Neural progenitor cell (in vitro differentiated cells): Measurements from ENCODE around the gene OLFML2A. TPM values are rescaled to one million over a fixed set of nuclear protein-coding genes. Genes with fewer than 3 reads are reported as not detected.

ENCODE experiments used
- DNase-seq: peaks from one replicate; pipeline ENCODE4 v3.0.0-alpha.2; 2016; ENCODE audit warnings: low spot score
- H2AFZ ChIP-seq: fragments of 200-600 bp; sonication (generic); replicated peaks from 2 replicates; pipeline ENCODE4 v1.6.1; 2016; ENCODE audit warnings: antibody characterized with exemption
- H3F3A ChIP-seq: fragments of 200-600 bp; sonication (generic); 2 replicates; pipeline ENCODE4 v1.6.1; 2016; ENCODE audit warnings: antibody characterized with exemption, low read depth
- H3K27ac ChIP-seq: fragments of 200-600 bp; sonication (generic); 2 replicates; pipeline ENCODE4 v1.5.1; 2016; ENCODE audit warnings: mild to moderate bottlenecking
- H3K27me3 ChIP-seq: fragments of 200-600 bp; sonication (generic); 2 replicates; pipeline ENCODE4 v1.6.1; 2016; ENCODE audit warnings: mild to moderate bottlenecking, moderate library complexity
- H3K36me3 ChIP-seq: fragments of 200-600 bp; sonication (generic); 2 replicates; pipeline ENCODE4 v1.5.1; 2016
- H3K4me1 ChIP-seq: fragments of 200-600 bp; sonication (generic); 2 replicates; pipeline ENCODE4 v1.6.1; 2016; ENCODE audit warnings: mixed run types
- H3K4me2 ChIP-seq: fragments of 200-600 bp; sonication (generic); 2 replicates; pipeline ENCODE4 v1.6.1; 2016
- H3K4me3 ChIP-seq: fragments of 200-600 bp; sonication (generic); 2 replicates; pipeline ENCODE4 v1.5.1; 2016
- H3K79me2 ChIP-seq: fragments of 200-600 bp; sonication (generic); 2 replicates; pipeline ENCODE4 v1.6.1; 2016; ENCODE audit warnings: low read depth
- H3K9ac ChIP-seq: fragments of 200-600 bp; sonication (generic); 2 replicates; pipeline ENCODE4 v1.6.1; 2016
- H3K9me3 ChIP-seq: fragments of 200-600 bp; sonication (generic); 2 replicates; pipeline ENCODE4 v1.5.1; 2016; ENCODE audit warnings: low read depth
- H4K20me1 ChIP-seq: fragments of 200-600 bp; sonication (generic); 2 replicates; pipeline ENCODE4 v1.6.1; 2016; ENCODE audit warnings: low read depth
- H3K27ac Mint-ChIP-seq: 3 replicates; pipeline ENCODE4 v1.8.0; 2021; ENCODE audit warnings: mixed read lengths
- H3K27me3 Mint-ChIP-seq: 2 replicates; pipeline ENCODE4 v1.8.0; 2022; ENCODE audit warnings: low read depth, mild to moderate bottlenecking, inconsistent platforms, moderate library complexity, mixed read lengths; ENCODE audit not compliant: insufficient read depth
- H3K36me3 Mint-ChIP-seq: 3 replicates; pipeline ENCODE4 v1.8.0; 2021; ENCODE audit warnings: mixed read lengths
- H3K4me1 Mint-ChIP-seq: 3 replicates; pipeline ENCODE4 v1.8.0; 2021; ENCODE audit warnings: mixed read lengths
- H3K4me3 Mint-ChIP-seq: 3 replicates; pipeline ENCODE4 v1.8.0; 2021; ENCODE audit warnings: mild to moderate bottlenecking, moderate library complexity, mixed read lengths
- H3K9me3 Mint-ChIP-seq: 3 replicates; pipeline ENCODE4 v1.8.0; 2020; ENCODE audit warnings: mixed read lengths
- EZH2 ChIP-seq: fragments of 200-600 bp; sonication (generic); IDR thresholded peaks from 2 replicates; pipeline ENCODE4 v1.6.1; 2017; ENCODE audit warnings: antibody characterized with exemption, mild to moderate bottlenecking, moderate library complexity
- EZH2phosphoT487 ChIP-seq: fragments of 200-600 bp; sonication (generic); IDR thresholded peaks from 2 replicates; pipeline ENCODE4 v1.6.1; 2017; ENCODE audit warnings: antibody characterized with exemption
- total RNA-seq: library from RNA; depleted of rRNA; stranded (reverse); fragments of >200 nt; gene quantifications from 2 replicates; pipeline ENCODE4 v1.2.3, GENCODE V29; 2015; ENCODE audit warnings: low replicate concordance
- TF ChIP-seq, protein P1 (sequence below): fragments of 200-600 bp; sonication (generic); IDR thresholded peaks from 2 replicates; pipeline ENCODE4 v1.5.1; 2017; ENCODE audit warnings: antibody characterized with exemption, mild to moderate bottlenecking

The OLFML2A gene
- total RNA-seq, 1 donor from 2014 or later: 3.1 TPM

DNA sequence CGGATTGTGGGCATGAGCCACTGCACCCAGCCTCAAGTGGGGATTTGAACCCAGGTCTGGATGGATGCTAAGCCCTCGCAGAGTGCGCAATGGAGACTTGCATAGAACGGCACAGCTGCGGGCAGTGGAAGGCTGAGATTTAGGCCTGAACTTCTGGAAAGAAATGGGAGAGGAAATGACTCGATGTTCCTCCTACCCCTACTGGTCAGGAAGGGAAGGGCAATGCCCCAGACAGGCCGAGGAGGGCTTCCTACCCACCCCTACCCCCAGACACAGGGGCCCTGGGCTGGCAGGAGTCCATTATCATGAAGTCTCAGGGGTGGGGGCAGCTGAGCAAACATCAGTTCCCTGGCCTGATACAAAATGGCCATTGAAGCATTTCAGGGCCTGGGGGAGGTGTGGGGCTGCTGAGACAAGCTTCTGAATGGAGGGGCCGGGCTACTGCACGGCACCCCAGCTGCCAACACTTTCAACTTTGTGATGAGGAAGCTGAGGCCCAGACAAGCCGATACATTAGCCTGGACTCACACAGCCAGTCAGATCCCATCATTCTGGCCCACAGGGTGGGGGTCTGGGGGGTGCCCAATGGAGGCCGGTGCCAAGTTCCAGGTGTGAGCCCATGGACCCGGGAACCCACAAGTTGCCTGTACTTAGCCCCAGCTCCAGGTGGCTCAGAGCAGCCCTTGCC is 62.8 kb downstream of the OLFML2A start:
- Mint-ChIP-seq H3K27ac (peak overlapping the region; percentile 89), H3K9me3 (no peaks in the 10 kb centered on the region), H3K4me1 (peaks cover 3% of the 10 kb centered on the region), H3K36me3 (no peaks in the 10 kb centered on the region), H3K4me3 (no peak overlapping the region), H3K27me3 (peaks cover 7% of the 10 kb centered on the region)
- Histone ChIP-seq H4K20me1 (no peaks in the 10 kb centered on the region), H3F3A (no peaks in the 10 kb centered on the region), H2AFZ (peak overlapping the region; percentile 19), H3K79me2 (no peaks in the 10 kb centered on the region), H3K9ac (no peak overlapping the region), H3K4me1 (no peaks in the 10 kb centered on the region), H3K27ac (no peak overlapping the region), H3K4me3 (no peak overlapping the region), H3K36me3 (no peaks in the 10 kb centered on the region), H3K4me2 (no peak overlapping the region), H3K9me3 (no peaks in the 10 kb centered on the region), H3K27me3 (no peaks in the 10 kb centered on the region)
- peak; percentile 52 for DNase-seq
- TF ChIP-seq EZH2 (no peak), EZH2phosphoT487 (no peak)
- TF ChIP-seq, protein P1, sequence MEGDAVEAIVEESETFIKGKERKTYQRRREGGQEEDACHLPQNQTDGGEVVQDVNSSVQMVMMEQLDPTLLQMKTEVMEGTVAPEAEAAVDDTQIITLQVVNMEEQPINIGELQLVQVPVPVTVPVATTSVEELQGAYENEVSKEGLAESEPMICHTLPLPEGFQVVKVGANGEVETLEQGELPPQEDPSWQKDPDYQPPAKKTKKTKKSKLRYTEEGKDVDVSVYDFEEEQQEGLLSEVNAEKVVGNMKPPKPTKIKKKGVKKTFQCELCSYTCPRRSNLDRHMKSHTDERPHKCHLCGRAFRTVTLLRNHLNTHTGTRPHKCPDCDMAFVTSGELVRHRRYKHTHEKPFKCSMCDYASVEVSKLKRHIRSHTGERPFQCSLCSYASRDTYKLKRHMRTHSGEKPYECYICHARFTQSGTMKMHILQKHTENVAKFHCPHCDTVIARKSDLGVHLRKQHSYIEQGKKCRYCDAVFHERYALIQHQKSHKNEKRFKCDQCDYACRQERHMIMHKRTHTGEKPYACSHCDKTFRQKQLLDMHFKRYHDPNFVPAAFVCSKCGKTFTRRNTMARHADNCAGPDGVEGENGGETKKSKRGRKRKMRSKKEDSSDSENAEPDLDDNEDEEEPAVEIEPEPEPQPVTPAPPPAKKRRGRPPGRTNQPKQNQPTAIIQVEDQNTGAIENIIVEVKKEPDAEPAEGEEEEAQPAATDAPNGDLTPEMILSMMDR: peak; percentile 58

DNA sequence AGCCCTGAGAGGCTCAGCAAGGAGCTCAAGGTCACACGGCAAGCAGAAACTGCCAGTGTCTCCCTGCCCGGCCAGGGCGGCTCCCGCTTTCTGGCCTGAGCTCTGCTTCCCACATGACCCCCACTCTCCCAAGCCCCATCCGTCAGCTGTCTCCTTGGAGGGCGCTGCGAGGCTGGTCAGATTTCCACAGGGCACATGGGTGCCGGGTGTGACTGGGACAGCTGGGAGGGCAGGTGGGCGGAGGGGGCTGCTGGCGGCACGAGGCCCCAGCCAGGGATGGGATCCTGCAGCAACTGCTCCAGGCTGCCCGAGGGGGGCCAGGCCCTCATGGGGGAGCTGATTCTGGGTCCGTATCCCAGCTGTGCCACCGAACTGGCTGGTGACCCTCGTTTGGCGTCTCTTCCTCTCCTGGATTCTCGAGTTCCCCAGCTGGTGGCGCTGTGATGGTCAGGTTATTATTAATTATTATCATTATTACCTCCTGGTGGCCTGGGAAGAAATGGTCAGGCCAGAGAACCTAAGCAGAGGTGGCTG is 63.4 kb downstream of the OLFML2A start:
- Mint-ChIP-seq H3K36me3 (no peaks in the 10 kb centered on the region), H3K9me3 (no peaks in the 10 kb centered on the region), H3K27me3 (peaks cover 7% of the 10 kb centered on the region), H3K4me1 (peaks cover 5% of the 10 kb centered on the region), H3K4me3 (no peak overlapping the region), H3K27ac (no peak overlapping the region)
- Histone ChIP-seq H3K4me2 (no peak overlapping the region), H3K4me1 (no peaks in the 10 kb centered on the region), H3K36me3 (no peaks in the 10 kb centered on the region), H3K9me3 (no peaks in the 10 kb centered on the region), H3K4me3 (no peak overlapping the region), H2AFZ (no peak overlapping the region), H4K20me1 (no peaks in the 10 kb centered on the region), H3K79me2 (no peaks in the 10 kb centered on the region), H3F3A (no peaks in the 10 kb centered on the region), H3K9ac (no peak overlapping the region), H3K27me3 (no peaks in the 10 kb centered on the region), H3K27ac (no peak overlapping the region)
- DNase-seq: no peak
- TF ChIP-seq EZH2: no peak
- TF ChIP-seq EZH2phosphoT487: no peak
- TF ChIP-seq, protein P1: peak; percentile 49

DNA sequence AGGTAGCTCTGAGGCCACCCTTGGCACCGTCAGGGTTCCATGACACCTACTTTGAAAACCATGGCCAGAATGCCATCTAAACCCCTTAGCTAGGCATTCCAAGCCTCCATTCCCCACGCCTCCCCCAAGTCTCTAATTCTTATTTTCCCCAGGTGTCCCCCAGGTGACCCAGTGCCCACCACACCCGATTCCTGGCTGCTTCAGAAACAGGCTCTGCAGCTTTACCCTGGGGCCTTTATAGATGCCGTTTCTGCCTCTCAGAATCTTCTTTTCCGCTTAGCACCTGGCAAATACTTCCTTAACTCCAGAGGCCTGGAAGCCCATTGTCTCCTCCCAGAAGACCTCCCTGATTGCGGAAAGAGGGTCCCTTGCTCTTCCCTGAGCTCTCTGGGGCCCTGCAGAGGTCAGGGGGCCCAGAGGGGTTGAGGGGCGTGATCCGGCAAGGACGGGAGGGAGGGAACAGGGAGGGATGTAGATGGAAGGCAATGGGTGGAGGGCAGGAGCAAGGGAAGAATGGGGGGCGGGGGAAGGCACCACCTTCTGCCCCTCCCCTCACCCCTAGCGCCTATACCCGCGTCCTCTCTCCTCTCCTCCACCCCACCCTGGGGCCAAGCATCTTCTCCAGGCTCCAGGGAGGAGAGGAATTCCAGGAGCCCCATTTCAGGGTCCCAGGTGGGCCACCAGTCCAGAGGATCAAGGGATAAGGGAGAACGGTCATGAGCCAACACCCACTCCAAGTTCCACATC is 64.3 kb downstream of the OLFML2A start:
- H3K27ac Mint-ChIP-seq: peak overlapping the region; percentile 37
- Histone ChIP-seq H3K9me3 (no peaks in the 10 kb centered on the region), H3K9ac (no peak overlapping the region), H2AFZ (peak overlapping the region; percentile 12), H3F3A (no peaks in the 10 kb centered on the region), H3K27me3 (no peaks in the 10 kb centered on the region), H4K20me1 (no peaks in the 10 kb centered on the region), H3K27ac (no peak overlapping the region), H3K79me2 (no peaks in the 10 kb centered on the region), H3K36me3 (no peaks in the 10 kb centered on the region), H3K4me1 (no peaks in the 10 kb centered on the region), H3K4me3 (no peak overlapping the region), H3K4me2 (no peak overlapping the region)
- peak overlapping the region; percentile 59 for H3K4me3 Mint-ChIP-seq
- no peaks in the 10 kb centered on the region for H3K36me3 Mint-ChIP-seq
- no peak for DNase-seq
- peaks cover 9% of the 10 kb centered on the region for H3K4me1 Mint-ChIP-seq
- peaks cover 7% of the 10 kb centered on the region for H3K27me3 Mint-ChIP-seq
- TF ChIP-seq EZH2phosphoT487 (no peak), EZH2 (no peak)
- TF ChIP-seq, protein P1: no peak
- H3K9me3 Mint-ChIP-seq: no peaks in the 10 kb centered on the region
